Panc1 (cell line): ENCODE data around the gene TXLNA.

ENCODE experiments used
- POLR2AphosphoS5 ChIP-seq: IDR thresholded peaks from 2 replicates; pipeline ENCODE4 v1.6.1; 2012; ENCODE audit warnings: mild to moderate bottlenecking, low read depth, low read length, moderate library complexity
- REST ChIP-seq, 2 experiments: IDR thresholded peaks; 2 replicates each; pipeline ENCODE4 v1.6.1; 2011 to 2012; ENCODE audit warnings: low read depth in 2 of 2, control low read depth in 1 of 2, low read length in 1 of 2, mild to moderate bottlenecking in 1 of 2, moderate library complexity in 1 of 2; ENCODE audit not compliant: insufficient read depth in 1 of 2
- SIN3A ChIP-seq: IDR thresholded peaks from 2 replicates; pipeline ENCODE4 v1.6.1; 2012; ENCODE audit warnings: low read depth, mild to moderate bottlenecking, low read length, moderate library complexity, borderline replicate concordance; ENCODE audit not compliant: insufficient read depth
- TCF7L2 ChIP-seq: IDR thresholded peaks from 2 replicates; pipeline ENCODE4 v1.6.1; 2011; ENCODE audit warnings: mild to moderate bottlenecking, low read depth, low read length, inconsistent platforms
- TF ChIP-seq, protein P1 (sequence below): fragments of 450-650 bp; IDR thresholded peaks from 2 replicates; pipeline ENCODE4 v1.5.1; 2017; ENCODE audit warnings: mild to moderate bottlenecking

- TF ChIP-seq, protein P1, sequence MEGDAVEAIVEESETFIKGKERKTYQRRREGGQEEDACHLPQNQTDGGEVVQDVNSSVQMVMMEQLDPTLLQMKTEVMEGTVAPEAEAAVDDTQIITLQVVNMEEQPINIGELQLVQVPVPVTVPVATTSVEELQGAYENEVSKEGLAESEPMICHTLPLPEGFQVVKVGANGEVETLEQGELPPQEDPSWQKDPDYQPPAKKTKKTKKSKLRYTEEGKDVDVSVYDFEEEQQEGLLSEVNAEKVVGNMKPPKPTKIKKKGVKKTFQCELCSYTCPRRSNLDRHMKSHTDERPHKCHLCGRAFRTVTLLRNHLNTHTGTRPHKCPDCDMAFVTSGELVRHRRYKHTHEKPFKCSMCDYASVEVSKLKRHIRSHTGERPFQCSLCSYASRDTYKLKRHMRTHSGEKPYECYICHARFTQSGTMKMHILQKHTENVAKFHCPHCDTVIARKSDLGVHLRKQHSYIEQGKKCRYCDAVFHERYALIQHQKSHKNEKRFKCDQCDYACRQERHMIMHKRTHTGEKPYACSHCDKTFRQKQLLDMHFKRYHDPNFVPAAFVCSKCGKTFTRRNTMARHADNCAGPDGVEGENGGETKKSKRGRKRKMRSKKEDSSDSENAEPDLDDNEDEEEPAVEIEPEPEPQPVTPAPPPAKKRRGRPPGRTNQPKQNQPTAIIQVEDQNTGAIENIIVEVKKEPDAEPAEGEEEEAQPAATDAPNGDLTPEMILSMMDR: no peak
- TF ChIP-seq SIN3A (no peak), REST (IDR thresholded peaks at IDR 0.05; ENCODE audit: insufficient read depth in 1 of 2, low read depth in 2 of 2, low read length in 1 of 2) (no peak), TCF7L2 (no peak), POLR2AphosphoS5 (no peak)
Measured at GRCh38 chr1:32224285-32224684, 44.8 kb downstream of the TXLNA start.
